K562 (cell line): Measurements from ENCODE around the gene TSGA10IP. TPM values are rescaled to one million over a fixed set of nuclear protein-coding genes. Genes with fewer than 3 reads are reported as not detected.

Source experiments
- FOXK2 ChIP-seq, 2 experiments: fragments of 450-650 bp; IDR thresholded peaks in 1 of 2; conservative IDR thresholded peaks in 1 of 2; 2 replicates each; pipeline ENCODE4 v1.6.1; 2016; ENCODE audit warnings: low read depth in 2 of 2, mild to moderate bottlenecking in 1 of 2
- KLF13 ChIP-seq: fragments of 450-650 bp; IDR thresholded peaks from 2 replicates; pipeline ENCODE4 v1.6.1; 2016; ENCODE audit warnings: missing genetic modification characterization, low read depth, mild to moderate bottlenecking, missing compliant biosample characterization, moderate library complexity, borderline replicate concordance
- L3MBTL2 ChIP-seq: fragments of 450-650 bp; IDR thresholded peaks from 2 replicates; pipeline ENCODE4 v1.6.1; 2016; ENCODE audit warnings: mild to moderate bottlenecking, moderate library complexity
- NELFE ChIP-seq: IDR thresholded peaks from 2 replicates; pipeline ENCODE4 v1.6.1; 2011; ENCODE audit warnings: mild to moderate bottlenecking; ENCODE audit not compliant: insufficient read depth, insufficient read length
- SMAD1 ChIP-seq: fragments of 150-350 bp; IDR thresholded peaks from 2 replicates; pipeline ENCODE4 v1.6.1; 2014; ENCODE audit warnings: low read length, low read depth; ENCODE audit not compliant: partially characterized antibody
- TEAD2 ChIP-seq: fragments of 450-650 bp; IDR thresholded peaks from 2 replicates; pipeline ENCODE4 v1.6.1; 2016; ENCODE audit warnings: missing genetic modification characterization, control low read depth, missing compliant biosample characterization
- ZBTB1 ChIP-seq: sonication (generic); formaldehyde crosslinking; IDR thresholded peaks from 2 replicates; pipeline ENCODE4 v1.8.1; 2023; ENCODE audit warnings: missing genetic modification reagents, low read depth, mild to moderate bottlenecking, borderline replicate concordance
- ZFP36 ChIP-seq: fragments of 150-350 bp; IDR thresholded peaks from 2 replicates; pipeline ENCODE4 v1.6.1; 2018; ENCODE audit warnings: low read length, low read depth; ENCODE audit not compliant: partially characterized antibody
- ZNF143 ChIP-seq: sonication (generic); formaldehyde crosslinking; IDR thresholded peaks from 2 replicates; pipeline ENCODE4 v1.9.0; 2022; ENCODE audit warnings: mild to moderate bottlenecking, missing genetic modification reagents
- polyA plus RNA-seq, 8 experiments: library from polyadenylated mRNA; depleted of rRNA in 4 of 8; stranded (reverse) in 5 of 8; unstranded in 3 of 8; fragments of >200 nt; fragmentation: Nextera tagmentation in 2 of 8; fragmentation: Illumina TruSeq in 1 of 8; extraction: Ambion mirVana in 2 of 8; extraction: Trizol in 1 of 8; gene quantifications; 2 replicates each; pipeline versions ENCODE4 v1.2.1 to v1.2.3, GENCODE V29; 2011 to 2014; ENCODE audit warnings: inconsistent platforms in 1 of 8, missing spikeins in 1 of 8
- total RNA-seq, 7 experiments: library from RNA; depleted of rRNA in 6 of 7; stranded (reverse); fragments of >200 nt in 6 of 7; fragmentation: Illumina TruSeq in 2 of 7; extraction: Trizol in 2 of 7; gene quantifications; 2 replicates each; pipeline versions ENCODE4 v1.2.1 to v1.2.3, GENCODE V29; 2011 to 2021; ENCODE audit warnings: low replicate concordance in 1 of 7
- TF ChIP-seq, protein P1 (sequence below): sonication (generic); formaldehyde crosslinking; IDR thresholded peaks from 2 replicates; pipeline ENCODE4 v1.8.0; 2023; ENCODE audit warnings: mild to moderate bottlenecking, missing genetic modification reagents
- TF ChIP-seq, protein P2 (sequence below), 2 experiments: fragments of 150-350 bp in 1 of 2; IDR thresholded peaks; 2 replicates each; pipeline ENCODE4 v1.6.1; 2012 to 2016; ENCODE audit warnings: low read depth in 2 of 2, low read length in 2 of 2, mild to moderate bottlenecking in 1 of 2, moderate library complexity in 1 of 2
- TF ChIP-seq, protein P3 (sequence below): sonication (generic); formaldehyde crosslinking; IDR thresholded peaks from 2 replicates; pipeline ENCODE4 v1.8.1; 2023; ENCODE audit warnings: mild to moderate bottlenecking, missing genetic modification reagents, moderate library complexity
- TF ChIP-seq, protein P4 (sequence below), 2 experiments: fragments of 450-650 bp in 1 of 2; IDR thresholded peaks; 2 replicates each; pipeline ENCODE4 v1.6.1; 2011 to 2017; ENCODE audit warnings: low read depth in 2 of 2, antibody characterized with exemption in 1 of 2, borderline replicate concordance in 1 of 2, low read length in 1 of 2, mild to moderate bottlenecking in 1 of 2, mixed read lengths in 1 of 2; ENCODE audit not compliant: control insufficient read depth in 1 of 2

The TSGA10IP gene
- total and polyA plus RNA-seq, 9 of the 15 experiments (the other 6 are each of a cell fraction or from before 2014, with no cell fraction given) = not detected

DNA sequence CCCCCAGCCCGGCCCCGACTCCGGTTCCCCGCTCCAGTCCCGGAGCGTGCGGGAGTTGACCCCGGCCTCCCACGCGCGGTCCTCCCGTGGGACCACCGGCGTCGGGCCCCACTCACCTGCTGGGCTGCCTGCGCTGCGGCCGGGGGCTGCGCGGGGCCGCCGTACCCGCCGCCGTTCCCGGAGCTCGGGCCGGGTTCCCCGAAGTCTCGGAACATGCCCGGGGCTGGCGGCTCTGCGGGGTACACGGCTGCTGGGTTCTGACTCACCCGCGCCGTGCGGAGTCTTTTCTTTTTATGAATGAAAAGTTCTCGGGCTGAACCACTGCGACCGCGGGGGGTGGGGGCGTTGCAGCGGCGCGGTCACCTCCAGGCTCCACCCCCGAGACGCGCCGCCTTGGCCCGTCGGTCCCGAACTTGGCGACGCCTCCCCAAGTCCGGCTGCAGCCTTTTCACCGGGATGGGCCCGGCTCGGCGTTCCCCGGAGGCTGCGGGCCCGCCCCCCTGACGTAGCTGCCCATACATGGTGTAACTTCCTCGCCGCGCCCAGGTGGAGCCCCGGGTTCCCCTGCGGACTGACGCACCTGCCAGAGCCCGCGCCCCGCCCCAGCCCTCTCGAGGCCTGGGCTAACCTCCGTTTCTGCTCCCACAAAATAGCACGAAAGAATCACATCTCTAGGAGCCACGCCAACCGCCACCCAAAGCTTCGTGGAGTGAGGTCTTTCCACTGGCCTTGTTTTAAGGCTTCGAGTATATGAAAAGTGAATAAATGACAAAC is 45.0 kb upstream of the TSGA10IP start, which contains the start of gene FOSL1 (continued):
- TF ChIP-seq, protein P1, sequence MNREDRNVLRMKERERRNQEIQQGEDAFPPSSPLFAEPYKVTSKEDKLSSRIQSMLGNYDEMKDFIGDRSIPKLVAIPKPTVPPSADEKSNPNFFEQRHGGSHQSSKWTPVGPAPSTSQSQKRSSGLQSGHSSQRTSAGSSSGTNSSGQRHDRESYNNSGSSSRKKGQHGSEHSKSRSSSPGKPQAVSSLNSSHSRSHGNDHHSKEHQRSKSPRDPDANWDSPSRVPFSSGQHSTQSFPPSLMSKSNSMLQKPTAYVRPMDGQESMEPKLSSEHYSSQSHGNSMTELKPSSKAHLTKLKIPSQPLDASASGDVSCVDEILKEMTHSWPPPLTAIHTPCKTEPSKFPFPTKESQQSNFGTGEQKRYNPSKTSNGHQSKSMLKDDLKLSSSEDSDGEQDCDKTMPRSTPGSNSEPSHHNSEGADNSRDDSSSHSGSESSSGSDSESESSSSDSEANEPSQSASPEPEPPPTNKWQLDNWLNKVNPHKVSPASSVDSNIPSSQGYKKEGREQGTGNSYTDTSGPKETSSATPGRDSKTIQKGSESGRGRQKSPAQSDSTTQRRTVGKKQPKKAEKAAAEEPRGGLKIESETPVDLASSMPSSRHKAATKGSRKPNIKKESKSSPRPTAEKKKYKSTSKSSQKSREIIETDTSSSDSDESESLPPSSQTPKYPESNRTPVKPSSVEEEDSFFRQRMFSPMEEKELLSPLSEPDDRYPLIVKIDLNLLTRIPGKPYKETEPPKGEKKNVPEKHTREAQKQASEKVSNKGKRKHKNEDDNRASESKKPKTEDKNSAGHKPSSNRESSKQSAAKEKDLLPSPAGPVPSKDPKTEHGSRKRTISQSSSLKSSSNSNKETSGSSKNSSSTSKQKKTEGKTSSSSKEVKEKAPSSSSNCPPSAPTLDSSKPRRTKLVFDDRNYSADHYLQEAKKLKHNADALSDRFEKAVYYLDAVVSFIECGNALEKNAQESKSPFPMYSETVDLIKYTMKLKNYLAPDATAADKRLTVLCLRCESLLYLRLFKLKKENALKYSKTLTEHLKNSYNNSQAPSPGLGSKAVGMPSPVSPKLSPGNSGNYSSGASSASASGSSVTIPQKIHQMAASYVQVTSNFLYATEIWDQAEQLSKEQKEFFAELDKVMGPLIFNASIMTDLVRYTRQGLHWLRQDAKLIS (CRISPR knock-in tag) = peak; percentile 46; the same call in 1 of the 2 replicates
- no peak for TF ChIP-seq TEAD2 (tag)
- peak; percentile 30; the same call in 1 of the 2 replicates for TF ChIP-seq ZBTB1 (CRISPR knock-in tag)
- peak; percentile 93 for TF ChIP-seq SMAD1
- TF ChIP-seq, protein P2, sequence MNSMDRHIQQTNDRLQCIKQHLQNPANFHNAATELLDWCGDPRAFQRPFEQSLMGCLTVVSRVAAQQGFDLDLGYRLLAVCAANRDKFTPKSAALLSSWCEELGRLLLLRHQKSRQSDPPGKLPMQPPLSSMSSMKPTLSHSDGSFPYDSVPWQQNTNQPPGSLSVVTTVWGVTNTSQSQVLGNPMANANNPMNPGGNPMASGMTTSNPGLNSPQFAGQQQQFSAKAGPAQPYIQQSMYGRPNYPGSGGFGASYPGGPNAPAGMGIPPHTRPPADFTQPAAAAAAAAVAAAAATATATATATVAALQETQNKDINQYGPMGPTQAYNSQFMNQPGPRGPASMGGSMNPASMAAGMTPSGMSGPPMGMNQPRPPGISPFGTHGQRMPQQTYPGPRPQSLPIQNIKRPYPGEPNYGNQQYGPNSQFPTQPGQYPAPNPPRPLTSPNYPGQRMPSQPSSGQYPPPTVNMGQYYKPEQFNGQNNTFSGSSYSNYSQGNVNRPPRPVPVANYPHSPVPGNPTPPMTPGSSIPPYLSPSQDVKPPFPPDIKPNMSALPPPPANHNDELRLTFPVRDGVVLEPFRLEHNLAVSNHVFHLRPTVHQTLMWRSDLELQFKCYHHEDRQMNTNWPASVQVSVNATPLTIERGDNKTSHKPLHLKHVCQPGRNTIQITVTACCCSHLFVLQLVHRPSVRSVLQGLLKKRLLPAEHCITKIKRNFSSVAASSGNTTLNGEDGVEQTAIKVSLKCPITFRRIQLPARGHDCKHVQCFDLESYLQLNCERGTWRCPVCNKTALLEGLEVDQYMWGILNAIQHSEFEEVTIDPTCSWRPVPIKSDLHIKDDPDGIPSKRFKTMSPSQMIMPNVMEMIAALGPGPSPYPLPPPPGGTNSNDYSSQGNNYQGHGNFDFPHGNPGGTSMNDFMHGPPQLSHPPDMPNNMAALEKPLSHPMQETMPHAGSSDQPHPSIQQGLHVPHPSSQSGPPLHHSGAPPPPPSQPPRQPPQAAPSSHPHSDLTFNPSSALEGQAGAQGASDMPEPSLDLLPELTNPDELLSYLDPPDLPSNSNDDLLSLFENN (IDR thresholded peaks at IDR 0.05; ENCODE audit: low read depth in 2 of 2, low read length in 2 of 2) = peak in 1 of 2 experiments; percentile 67; a peak in 1 of 4 replicates
- TF ChIP-seq, protein P3, sequence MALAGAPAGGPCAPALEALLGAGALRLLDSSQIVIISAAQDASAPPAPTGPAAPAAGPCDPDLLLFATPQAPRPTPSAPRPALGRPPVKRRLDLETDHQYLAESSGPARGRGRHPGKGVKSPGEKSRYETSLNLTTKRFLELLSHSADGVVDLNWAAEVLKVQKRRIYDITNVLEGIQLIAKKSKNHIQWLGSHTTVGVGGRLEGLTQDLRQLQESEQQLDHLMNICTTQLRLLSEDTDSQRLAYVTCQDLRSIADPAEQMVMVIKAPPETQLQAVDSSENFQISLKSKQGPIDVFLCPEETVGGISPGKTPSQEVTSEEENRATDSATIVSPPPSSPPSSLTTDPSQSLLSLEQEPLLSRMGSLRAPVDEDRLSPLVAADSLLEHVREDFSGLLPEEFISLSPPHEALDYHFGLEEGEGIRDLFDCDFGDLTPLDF (CRISPR knock-in tag) = peak; percentile 44; the same call in 1 of the 2 replicates
- TF ChIP-seq ZNF143 (CRISPR knock-in tag) = no peak
- TF ChIP-seq, protein P4, sequence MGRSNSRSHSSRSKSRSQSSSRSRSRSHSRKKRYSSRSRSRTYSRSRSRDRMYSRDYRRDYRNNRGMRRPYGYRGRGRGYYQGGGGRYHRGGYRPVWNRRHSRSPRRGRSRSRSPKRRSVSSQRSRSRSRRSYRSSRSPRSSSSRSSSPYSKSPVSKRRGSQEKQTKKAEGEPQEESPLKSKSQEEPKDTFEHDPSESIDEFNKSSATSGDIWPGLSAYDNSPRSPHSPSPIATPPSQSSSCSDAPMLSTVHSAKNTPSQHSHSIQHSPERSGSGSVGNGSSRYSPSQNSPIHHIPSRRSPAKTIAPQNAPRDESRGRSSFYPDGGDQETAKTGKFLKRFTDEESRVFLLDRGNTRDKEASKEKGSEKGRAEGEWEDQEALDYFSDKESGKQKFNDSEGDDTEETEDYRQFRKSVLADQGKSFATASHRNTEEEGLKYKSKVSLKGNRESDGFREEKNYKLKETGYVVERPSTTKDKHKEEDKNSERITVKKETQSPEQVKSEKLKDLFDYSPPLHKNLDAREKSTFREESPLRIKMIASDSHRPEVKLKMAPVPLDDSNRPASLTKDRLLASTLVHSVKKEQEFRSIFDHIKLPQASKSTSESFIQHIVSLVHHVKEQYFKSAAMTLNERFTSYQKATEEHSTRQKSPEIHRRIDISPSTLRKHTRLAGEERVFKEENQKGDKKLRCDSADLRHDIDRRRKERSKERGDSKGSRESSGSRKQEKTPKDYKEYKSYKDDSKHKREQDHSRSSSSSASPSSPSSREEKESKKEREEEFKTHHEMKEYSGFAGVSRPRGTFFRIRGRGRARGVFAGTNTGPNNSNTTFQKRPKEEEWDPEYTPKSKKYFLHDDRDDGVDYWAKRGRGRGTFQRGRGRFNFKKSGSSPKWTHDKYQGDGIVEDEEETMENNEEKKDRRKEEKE (IDR thresholded peaks at IDR 0.05; ENCODE audit: borderline replicate concordance in 1 of 2, control insufficient read depth in 1 of 2, low read depth in 2 of 2, low read length in 1 of 2) = peak in 1 of 2 experiments; percentile 61; a peak in 1 of 4 replicates
- TF ChIP-seq NELFE = peak; percentile 41
- TF ChIP-seq FOXK2 (conservative IDR thresholded peaks at IDR 0.05 in 1 of 2, IDR thresholded peaks at IDR 0.05 in 1 of 2; ENCODE audit: low read depth in 2 of 2) = peak in 1 of 2 experiments; percentile 98; a peak in 2 of 4 replicates
- peak; percentile 67 for TF ChIP-seq ZFP36
- peak; percentile 87 for TF ChIP-seq L3MBTL2
- TF ChIP-seq KLF13 (tag) = peak; percentile 86; the same call in 1 of the 2 replicates
